ENCODE data around the gene MBD6. TPM values are rescaled to one million over a fixed set of nuclear protein-coding genes. Genes with fewer than 3 reads are reported as not detected.
"Not testable (repeated sequence)": the region's sequence is repeated elsewhere in the genome, so short reads cannot be mapped to it uniquely, and the experiment has no call there.

Gene MBD6
- total RNA-seq, 1 donor, result 6.9 TPM

DNA sequence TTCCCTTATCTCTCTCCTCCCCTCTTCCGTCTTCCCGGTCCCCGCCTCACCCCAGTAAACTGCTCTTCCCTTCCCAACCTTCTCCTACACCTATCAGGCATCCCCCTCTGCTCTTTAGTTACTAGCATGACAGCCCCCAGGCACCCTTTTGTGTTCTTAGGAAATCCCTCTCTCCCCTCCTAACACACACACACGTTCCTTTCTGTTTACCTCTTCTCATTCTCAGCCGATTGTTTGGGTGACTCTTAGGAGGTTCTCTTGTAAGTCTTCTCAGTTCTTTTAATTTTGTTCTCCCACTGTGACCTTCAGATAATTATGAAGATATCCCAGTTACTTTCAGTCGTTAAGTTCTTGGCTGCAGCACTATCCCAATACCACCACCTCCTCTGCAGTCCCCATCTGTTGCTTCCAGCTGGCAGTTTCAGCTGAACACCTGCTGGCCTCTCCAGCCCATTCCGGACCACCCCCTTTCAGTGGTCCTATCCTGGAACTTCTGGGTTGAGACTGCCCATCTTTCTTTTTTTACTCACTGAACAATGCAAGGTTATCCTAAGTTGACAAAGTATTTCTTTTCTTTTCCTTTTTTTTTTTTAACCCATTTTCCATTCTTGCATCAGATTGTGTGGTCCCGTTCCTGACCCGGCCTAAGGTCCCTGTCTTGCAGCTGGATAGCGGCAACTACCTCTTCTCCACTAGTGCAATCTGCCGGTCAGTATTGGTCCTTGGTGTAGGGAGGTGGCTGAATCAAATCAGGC is 34.0 kb upstream of the MBD6 start:
- DNase-seq (ENCODE audit: low read depth), result peak; percentile 30
- no peak for TF ChIP-seq CTCF (IDR thresholded peaks at IDR 0.05; ENCODE audit: insufficient read depth, low read depth, low read length)
- H3K4me3 ChIP-seq (ENCODE audit: low read depth, low read length), result peak overlapping the region; percentile 96

GRCh38 chr12:57489157-57489641 is 33.4 kb upstream of the MBD6 start:
- TF ChIP-seq CTCF (IDR thresholded peaks at IDR 0.05; ENCODE audit: insufficient read depth, low read depth, low read length), result no peak
- DNase-seq (ENCODE audit: low read depth), result no peak
- peak overlapping the region; percentile 96 for H3K4me3 ChIP-seq (ENCODE audit: low read depth, low read length)

DNA sequence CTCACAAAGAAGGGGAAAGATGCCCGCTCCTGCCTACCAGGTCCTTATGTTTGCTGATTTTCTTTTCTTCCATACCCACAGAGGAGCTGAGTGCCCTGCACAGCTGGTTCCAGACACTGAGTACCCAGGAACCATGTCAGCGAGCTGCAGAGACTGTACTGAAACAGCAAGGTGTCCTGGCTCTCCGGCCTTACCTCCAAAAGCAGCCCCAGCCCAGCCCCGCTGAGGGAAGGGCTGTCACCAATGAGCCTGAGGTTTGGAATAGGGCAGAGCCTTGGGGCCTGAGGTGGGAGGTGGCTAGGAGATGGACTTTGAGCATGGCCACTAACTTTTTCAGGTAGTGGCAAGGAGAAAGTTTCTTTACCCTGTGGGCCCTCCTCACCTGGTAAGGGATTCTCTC is 32.5 kb upstream of the MBD6 start:
- no peak for DNase-seq (ENCODE audit: low read depth)
- H3K4me3 ChIP-seq (ENCODE audit: low read depth, low read length), result no peak overlapping the region
- TF ChIP-seq CTCF (IDR thresholded peaks at IDR 0.05; ENCODE audit: insufficient read depth, low read depth, low read length), result no peak

- no peak for DNase-seq (ENCODE audit: low read depth)
- no peak overlapping the region for H3K4me3 ChIP-seq (ENCODE audit: low read depth, low read length)
- no peak for TF ChIP-seq CTCF (IDR thresholded peaks at IDR 0.05; ENCODE audit: insufficient read depth, low read depth, low read length)
These were observed 31.0 kb upstream of the MBD6 start for GRCh38 chr12:57491393-57492280.

GRCh38 chr12:57495051-57495701 is 27.4 kb upstream of the MBD6 start:
- not testable (repeated sequence) for DNase-seq (ENCODE audit: low read depth); H3K4me3 ChIP-seq (ENCODE audit: low read depth, low read length)

DNA sequence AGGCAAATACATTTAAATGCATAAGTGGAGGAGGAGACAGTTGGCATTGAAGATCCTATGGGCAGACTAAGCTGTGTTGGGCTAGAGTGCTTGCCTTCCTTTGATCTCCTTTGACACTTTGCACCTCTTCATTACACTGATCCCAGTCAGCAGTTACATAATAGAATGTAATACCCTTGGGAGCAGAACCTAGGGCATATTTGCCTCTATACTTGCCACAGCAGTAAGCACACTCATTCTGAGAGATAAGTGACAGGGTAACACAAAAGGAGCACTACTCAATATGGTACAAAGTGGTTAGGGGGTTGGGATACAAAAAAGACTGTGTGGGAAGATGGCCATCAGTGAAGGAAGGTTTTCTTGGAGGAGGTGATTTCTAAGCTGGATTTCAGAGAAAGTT is 25.8 kb upstream of the MBD6 start:
- DNase-seq (ENCODE audit: low read depth), result no peak
- H3K4me3 ChIP-seq (ENCODE audit: low read depth, low read length), result no peak overlapping the region
- no peak for TF ChIP-seq CTCF (IDR thresholded peaks at IDR 0.05; ENCODE audit: insufficient read depth, low read depth, low read length)
